ENCODE measurements around the gene TALDO1. TPM values are rescaled to one million over a fixed set of nuclear protein-coding genes. Genes with fewer than 3 reads are reported as not detected.
A peak's percentile ranks its signal among the peaks of the same experiment; 100 is the strongest.

The TALDO1 gene
- total RNA-seq (10 to 100 TPM; 84.8 to 88.1 TPM), polyA plus RNA-seq (ENCODE audit: insufficient read depth, low read depth, low replicate concordance) (86.6 TPM)
- long read RNA-seq, donor 1, transcript TALDO1-201 (8 exons, 1,346 nt): major isoform, 48 of 68 reads
- long read RNA-seq, donor 1, partial matches to known transcripts: 15 of 68 reads
- long read RNA-seq, donor 1, other reads (novel, unspliced or antisense): 0 of 68 reads
- long read RNA-seq, donor 2, transcript TALDO1-201 (8 exons, 1,346 nt): major isoform, 32 of 46 reads
- long read RNA-seq, donor 2, partial matches to known transcripts: 11 of 46 reads
- long read RNA-seq, donor 2, other reads (novel, unspliced or antisense): 0 of 46 reads

- intact Hi-C loops (cut with DNase I; ENCODE audit: low total_unique reads): no loop called here
- peak; percentile 19 for TF ChIP-seq POLR2A (IDR thresholded peaks at IDR 0.05)
- peak in 2 of 3 experiments; percentile 3 to 6 for TF ChIP-seq CTCF (IDR thresholded peaks at IDR 0.05)
- peaks cover 14% of the 10 kb centered on the region for H3K4me1 ChIP-seq
- no peaks in the 10 kb centered on the region for H3K9me3 ChIP-seq
- no peaks in the 10 kb centered on the region for H3K27me3 ChIP-seq
- peak within 1 kb of the TSS; percentile 14 to 79 for H3K27ac ChIP-seq
- H3K4me3 ChIP-seq: peak within 1 kb of the TSS; percentile 93 to 100
- H3K36me3 ChIP-seq (ENCODE audit: low read depth, missing control alignments): no peaks in the 10 kb centered on the region
- 1% methylated on average over 79 of the region's 112 CpGs; no CpG with 5 or more reads in 1 of the 2 donors for WGBS, 2 donors
- DNase-seq: peak; percentile 93
Measured at GRCh38 chr11:747158-748006, at the start of gene TALDO1. Gene TALDO1 (plus strand): TSS chr11:747464. CDS start chr11:747482, 18 bp downstream.

GRCh38 chr11:697811-698311 lies 49.4 kb upstream of the TALDO1 start:
- Histone ChIP-seq H3K36me3 (ENCODE audit: low read depth, missing control alignments) (no peaks in the 10 kb centered on the region), H3K9me3 (no peaks in the 10 kb centered on the region), H3K27me3 (no peaks in the 10 kb centered on the region), H3K4me3 (no peak overlapping the region), H3K4me1 (peaks cover 29% of the 10 kb centered on the region), H3K27ac (peak overlapping the region in 1 of 2 donors; percentile 99)
- TF ChIP-seq CTCF (IDR thresholded peaks at IDR 0.05): no peak
- 81 to 84% methylated on average over 10 to 11 of the region's 11 CpGs for WGBS, 2 donors
- no peak for DNase-seq
- intact Hi-C loops (cut with DNase I; ENCODE audit: low total_unique reads): no loop called here

- Histone ChIP-seq H3K27me3 (no peaks in the 10 kb centered on the region), H3K27ac (no peak overlapping the region), H3K36me3 (ENCODE audit: low read depth, missing control alignments) (no peaks in the 10 kb centered on the region), H3K9me3 (no peaks in the 10 kb centered on the region), H3K4me1 (peaks cover 32% of the 10 kb centered on the region), H3K4me3 (no peak overlapping the region)
- intact Hi-C loops (cut with DNase I; ENCODE audit: low total_unique reads): no loop called here
- 77 to 81% methylated on average over 15 to 17 of the region's 17 CpGs for WGBS, 2 donors
- TF ChIP-seq CTCF (IDR thresholded peaks at IDR 0.05): no peak
- no peak for TF ChIP-seq POLR2A (IDR thresholded peaks at IDR 0.05)
- DNase-seq: no peak
Measured at GRCh38 chr11:698493-699115, 48.7 kb upstream of the TALDO1 start.

GRCh38 chr11:699116-699508 lies 48.2 kb upstream of the TALDO1 start:
- 94 to 95% methylated on average over 7 of the region's 7 CpGs for WGBS, 2 donors
- DNase-seq: no peak
- H3K27me3 ChIP-seq: no peaks in the 10 kb centered on the region
- H3K9me3 ChIP-seq: no peaks in the 10 kb centered on the region
- H3K27ac ChIP-seq: no peak overlapping the region
- H3K4me3 ChIP-seq: no peak overlapping the region
- peaks cover 28% of the 10 kb centered on the region for H3K4me1 ChIP-seq
- TF ChIP-seq POLR2A (IDR thresholded peaks at IDR 0.05) (no peak), CTCF (IDR thresholded peaks at IDR 0.05) (no peak)
- intact Hi-C loops (cut with DNase I; ENCODE audit: low total_unique reads): no loop called here
- no peaks in the 10 kb centered on the region for H3K36me3 ChIP-seq (ENCODE audit: low read depth, missing control alignments)

Measured in testis (tissue), 5 donors.